ENCODE data around the gene POU5F2.

Gene POU5F2

GRCh38 chr5:93715761-93716160 lies 25.6 kb downstream of the POU5F2 start:
- DNase-seq, result no peak

GRCh38 chr5:93715327-93715726 lies 26.1 kb downstream of the POU5F2 start:
- DNase-seq, result no peak

- no peak for DNase-seq
Observed at GRCh38 chr5:93708442-93708841, 33.0 kb downstream of the POU5F2 start.

GRCh38 chr5:93705896-93706295 lies 35.5 kb downstream of the POU5F2 start:
- DNase-seq, result no peak

DNA sequence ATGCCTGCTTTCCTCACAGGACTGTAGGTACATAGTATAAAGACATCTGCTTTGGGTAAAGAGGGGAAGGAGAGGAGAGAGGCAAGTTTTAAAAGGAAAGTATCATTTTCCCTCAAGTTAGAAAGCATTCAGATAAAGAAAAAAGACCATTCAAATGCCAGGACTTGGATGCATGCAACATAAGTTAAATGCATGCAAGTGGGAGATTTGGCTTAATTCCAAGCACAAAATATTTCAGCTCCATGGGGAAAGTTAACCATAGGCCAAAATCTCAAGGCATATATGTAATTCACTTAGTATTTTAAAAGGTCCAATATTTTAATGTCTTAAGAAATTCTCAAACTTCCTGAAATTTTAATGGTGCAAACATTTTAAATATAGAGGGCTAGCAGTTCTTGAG lies 36.4 kb downstream of the POU5F2 start:
- DNase-seq, result no peak

DNA sequence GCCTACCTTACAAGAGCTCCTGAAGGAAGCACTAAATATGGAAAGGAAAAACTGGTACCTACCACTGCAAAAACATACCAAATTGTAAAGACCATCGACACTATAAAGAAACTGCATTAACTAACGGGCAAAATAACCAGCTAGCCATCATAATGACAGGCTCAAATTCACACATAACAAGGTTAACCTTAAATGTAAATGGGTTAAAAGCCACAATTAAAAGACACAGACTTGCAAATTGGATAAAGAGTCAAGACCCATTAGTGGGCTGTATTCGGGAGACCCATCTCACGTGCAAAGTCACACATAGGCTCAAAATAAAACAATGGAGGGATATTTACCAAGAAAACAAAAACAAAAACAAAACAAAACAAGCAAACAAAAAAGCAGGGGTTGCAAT lies 49.4 kb downstream of the POU5F2 start:
- DNase-seq, result no peak
